K562 (cell line): ENCODE results near the gene HDAC3. TPM values are rescaled to one million over a fixed set of nuclear protein-coding genes. Genes with fewer than 3 reads are reported as not detected.
A peak's percentile ranks its signal among the peaks of the same experiment; 100 is the strongest.

ENCODE experiments used
- CBFA2T2 ChIP-seq: fragments of 450-650 bp; conservative IDR thresholded peaks from 2 replicates; pipeline ENCODE4 v1.6.1; 2017; ENCODE audit warnings: mild to moderate bottlenecking
- DEAF1 ChIP-seq: fragments of 450-650 bp; formaldehyde crosslinking; IDR thresholded peaks from 2 replicates; pipeline ENCODE4 v1.4.0; 2020; ENCODE audit warnings: mild to moderate bottlenecking, moderate library complexity
- EHMT2 ChIP-seq: fragments of 450-650 bp; IDR thresholded peaks from 2 replicates; pipeline ENCODE4 v1.6.1; 2018; ENCODE audit warnings: antibody characterized with exemption
- HDAC3 ChIP-seq: fragments of 450-650 bp; IDR thresholded peaks from 2 replicates; pipeline ENCODE4 v1.6.1; 2018; ENCODE audit warnings: borderline replicate concordance, mild to moderate bottlenecking, moderate library complexity; ENCODE audit not compliant: partially characterized antibody
- NBN ChIP-seq: fragments of 450-650 bp; IDR thresholded peaks from 2 replicates; pipeline ENCODE4 v1.6.1; 2016; ENCODE audit warnings: low read depth, mild to moderate bottlenecking
- NCOA1 ChIP-seq: fragments of 450-650 bp; IDR thresholded peaks from 2 replicates; pipeline ENCODE4 v1.6.1; 2016; ENCODE audit warnings: low read depth
- NCOR1 ChIP-seq: fragments of 450-650 bp; IDR thresholded peaks from 2 replicates; pipeline ENCODE4 v1.6.1; 2016; ENCODE audit warnings: mild to moderate bottlenecking, moderate library complexity
- POLR2A ChIP-seq: fragments of 450-650 bp; conservative IDR thresholded peaks from 2 replicates; pipeline ENCODE4 v1.6.1; 2016
- POLR2B ChIP-seq: fragments of 450-650 bp; IDR thresholded peaks from 2 replicates; pipeline ENCODE4 v1.6.1; 2018; ENCODE audit warnings: low read depth; ENCODE audit not compliant: partially characterized antibody
- PRPF4 ChIP-seq: fragments of 200-400 bp; formaldehyde crosslinking; IDR thresholded peaks from one replicate; pipeline ENCODE4 v1.6.1; 2017; ENCODE audit warnings: low read length, low read depth, mild to moderate bottlenecking; ENCODE audit not compliant: insufficient read depth, poor library complexity, severe bottlenecking
- RBBP5 ChIP-seq: fragments of 200-600 bp; sonication (generic); IDR thresholded peaks from 2 replicates; pipeline ENCODE4 v1.6.1; 2012; ENCODE audit warnings: borderline replicate concordance, mild to moderate bottlenecking, low read length, control low read depth, inconsistent platforms; ENCODE audit not compliant: insufficient read depth, poor library complexity, severe bottlenecking
- SETDB1 ChIP-seq: IDR thresholded peaks from one replicate; pipeline ENCODE4 v1.6.1; 2012; ENCODE audit warnings: low read length, control low read depth, inconsistent platforms
- SMAD2 ChIP-seq: fragments of 150-350 bp; IDR thresholded peaks from 2 replicates; pipeline ENCODE4 v1.6.1; 2014; ENCODE audit warnings: low read depth, mild to moderate bottlenecking, low read length
- SNAPC5 ChIP-seq: fragments of 250-450 bp; sonication (Bioruptor Pico); IDR thresholded peaks from 2 replicates; pipeline ENCODE4 v1.8.0; 2021; ENCODE audit warnings: moderate library complexity, mild to moderate bottlenecking, inconsistent platforms
- SRSF7 ChIP-seq: fragments of 200-400 bp; formaldehyde crosslinking; optimal IDR thresholded peaks from 2 replicates; pipeline ENCODE3; 2017; ENCODE audit warnings: mild to moderate bottlenecking, low read depth, low read length
- ZBTB5 ChIP-seq: fragments of 450-650 bp; IDR thresholded peaks from 2 replicates; pipeline ENCODE4 v1.6.1; 2017; ENCODE audit warnings: antibody characterized with exemption
- ZNF518B ChIP-seq: fragments of 250-450 bp; sonication (Bioruptor Pico); IDR thresholded peaks from 2 replicates; pipeline ENCODE4 v1.5.0; 2021; ENCODE audit warnings: mild to moderate bottlenecking, moderate library complexity
- polyA plus RNA-seq, 8 experiments: library from polyadenylated mRNA; depleted of rRNA in 4 of 8; stranded (reverse) in 5 of 8; unstranded in 3 of 8; fragments of >200 nt; fragmentation: Nextera tagmentation in 2 of 8; fragmentation: Illumina TruSeq in 1 of 8; extraction: Ambion mirVana in 2 of 8; extraction: Trizol in 1 of 8; gene quantifications; 2 replicates each; pipeline versions ENCODE4 v1.2.1 to v1.2.3, GENCODE V29; 2011 to 2014; ENCODE audit warnings: inconsistent platforms in 1 of 8, missing spikeins in 1 of 8
- total RNA-seq, 7 experiments: library from RNA; depleted of rRNA in 6 of 7; stranded (reverse); fragments of >200 nt in 6 of 7; fragmentation: Illumina TruSeq in 2 of 7; extraction: Trizol in 2 of 7; gene quantifications; 2 replicates each; pipeline versions ENCODE4 v1.2.1 to v1.2.3, GENCODE V29; 2011 to 2021; ENCODE audit warnings: low replicate concordance in 1 of 7
- TF ChIP-seq, protein P1 (sequence below): sonication (generic); formaldehyde crosslinking; IDR thresholded peaks from 2 replicates; pipeline ENCODE4 v1.8.1; 2023; ENCODE audit warnings: mild to moderate bottlenecking, missing genetic modification reagents, moderate library complexity
- TF ChIP-seq, protein P2 (sequence below): fragments of 450-650 bp; IDR thresholded peaks from 2 replicates; pipeline ENCODE4 v1.6.1; 2016; ENCODE audit warnings: antibody characterized with exemption

Gene HDAC3
- total and polyA plus RNA-seq, 9 of the 15 experiments (the other 6 are each of a cell fraction or from before 2014, with no cell fraction given), result 89.7 to 191 (median 119) TPM

DNA sequence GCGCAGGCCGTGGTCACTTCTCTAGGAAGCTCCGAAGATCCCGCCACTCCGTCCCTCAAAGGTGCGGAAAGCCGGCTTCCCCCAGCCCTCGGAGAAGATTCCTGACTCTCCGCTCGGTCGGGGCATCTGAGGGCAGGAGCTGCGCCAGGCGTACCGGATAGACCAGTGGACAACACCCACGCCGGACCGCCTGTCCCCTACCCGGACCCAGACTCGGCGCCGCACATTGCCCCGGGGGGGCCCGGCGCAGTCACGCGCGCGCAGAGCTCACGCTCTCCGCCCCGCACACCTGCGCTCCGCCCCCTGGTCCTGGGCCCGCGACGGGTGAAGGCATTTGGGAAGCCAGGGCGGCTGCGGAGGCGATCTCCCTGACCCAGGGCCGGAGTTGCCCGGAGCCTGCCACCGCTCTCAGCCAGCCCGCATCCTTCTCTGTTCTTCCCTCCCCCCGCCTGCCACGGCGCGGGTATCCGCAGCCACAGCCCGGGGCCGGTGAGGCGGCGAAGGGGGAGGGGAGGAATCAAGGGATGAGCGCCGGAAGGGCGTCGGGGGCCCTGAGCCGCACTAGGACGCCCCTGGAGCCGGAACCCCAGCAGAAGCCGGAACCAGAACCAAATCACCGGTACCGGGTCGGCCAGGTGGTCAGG, 596 bp upstream of the HDAC3 start (continued):
- TF ChIP-seq HDAC3 (no peak), NBN (no peak), CBFA2T2 (no peak), SMAD2 (no peak), POLR2A (0 out of 2 replicates have a peak, but pooled peaks have one; percentile 8), EHMT2 (no peak), SETDB1 (no peak), PRPF4 (no peak), NCOA1 (no peak), RBBP5 (peak; percentile 10), DEAF1 (no peak), SRSF7 (no peak), POLR2B (no peak), NCOR1 (no peak), SNAPC5 (no peak), ZBTB5 (no peak), ZNF518B (CRISPR knock-in tag) (no peak)
- TF ChIP-seq, protein P1, sequence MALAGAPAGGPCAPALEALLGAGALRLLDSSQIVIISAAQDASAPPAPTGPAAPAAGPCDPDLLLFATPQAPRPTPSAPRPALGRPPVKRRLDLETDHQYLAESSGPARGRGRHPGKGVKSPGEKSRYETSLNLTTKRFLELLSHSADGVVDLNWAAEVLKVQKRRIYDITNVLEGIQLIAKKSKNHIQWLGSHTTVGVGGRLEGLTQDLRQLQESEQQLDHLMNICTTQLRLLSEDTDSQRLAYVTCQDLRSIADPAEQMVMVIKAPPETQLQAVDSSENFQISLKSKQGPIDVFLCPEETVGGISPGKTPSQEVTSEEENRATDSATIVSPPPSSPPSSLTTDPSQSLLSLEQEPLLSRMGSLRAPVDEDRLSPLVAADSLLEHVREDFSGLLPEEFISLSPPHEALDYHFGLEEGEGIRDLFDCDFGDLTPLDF (CRISPR knock-in tag), result no peak
- TF ChIP-seq, protein P2, sequence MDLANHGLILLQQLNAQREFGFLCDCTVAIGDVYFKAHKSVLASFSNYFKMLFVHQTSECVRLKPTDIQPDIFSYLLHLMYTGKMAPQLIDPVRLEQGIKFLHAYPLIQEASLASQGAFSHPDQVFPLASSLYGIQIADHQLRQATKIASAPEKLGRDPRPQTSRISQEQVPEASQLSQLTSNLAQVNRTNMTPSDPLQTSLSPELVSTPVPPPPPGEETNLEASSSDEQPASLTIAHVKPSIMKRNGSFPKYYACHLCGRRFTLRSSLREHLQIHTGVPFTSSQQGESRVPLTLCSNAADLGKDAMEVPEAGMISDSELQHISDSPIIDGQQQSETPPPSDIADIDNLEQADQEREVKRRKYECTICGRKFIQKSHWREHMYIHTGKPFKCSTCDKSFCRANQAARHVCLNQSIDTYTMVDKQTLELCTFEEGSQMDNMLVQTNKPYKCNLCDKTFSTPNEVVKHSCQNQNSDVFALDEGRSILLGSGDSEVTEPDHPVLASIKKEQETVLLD, result no peak
